ENCODE data around the gene PPP4R1. TPM values are rescaled to one million over a fixed set of nuclear protein-coding genes. Genes with fewer than 3 reads are reported as not detected.
A peak's percentile ranks its signal among the peaks of the same experiment; 100 is the strongest.

PPP4R1 gene, protein sequence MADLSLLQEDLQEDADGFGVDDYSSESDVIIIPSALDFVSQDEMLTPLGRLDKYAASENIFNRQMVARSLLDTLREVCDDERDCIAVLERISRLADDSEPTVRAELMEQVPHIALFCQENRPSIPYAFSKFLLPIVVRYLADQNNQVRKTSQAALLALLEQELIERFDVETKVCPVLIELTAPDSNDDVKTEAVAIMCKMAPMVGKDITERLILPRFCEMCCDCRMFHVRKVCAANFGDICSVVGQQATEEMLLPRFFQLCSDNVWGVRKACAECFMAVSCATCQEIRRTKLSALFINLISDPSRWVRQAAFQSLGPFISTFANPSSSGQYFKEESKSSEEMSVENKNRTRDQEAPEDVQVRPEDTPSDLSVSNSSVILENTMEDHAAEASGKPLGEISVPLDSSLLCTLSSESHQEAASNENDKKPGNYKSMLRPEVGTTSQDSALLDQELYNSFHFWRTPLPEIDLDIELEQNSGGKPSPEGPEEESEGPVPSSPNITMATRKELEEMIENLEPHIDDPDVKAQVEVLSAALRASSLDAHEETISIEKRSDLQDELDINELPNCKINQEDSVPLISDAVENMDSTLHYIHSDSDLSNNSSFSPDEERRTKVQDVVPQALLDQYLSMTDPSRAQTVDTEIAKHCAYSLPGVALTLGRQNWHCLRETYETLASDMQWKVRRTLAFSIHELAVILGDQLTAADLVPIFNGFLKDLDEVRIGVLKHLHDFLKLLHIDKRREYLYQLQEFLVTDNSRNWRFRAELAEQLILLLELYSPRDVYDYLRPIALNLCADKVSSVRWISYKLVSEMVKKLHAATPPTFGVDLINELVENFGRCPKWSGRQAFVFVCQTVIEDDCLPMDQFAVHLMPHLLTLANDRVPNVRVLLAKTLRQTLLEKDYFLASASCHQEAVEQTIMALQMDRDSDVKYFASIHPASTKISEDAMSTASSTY
- total RNA-seq, result 112 to 116 TPM (median 115 TPM) in 3 replicates

- Mint-ChIP-seq H3K4me3 (peak within 1 kb of the TSS; percentile 93), H3K9me3 (no peaks in the 10 kb centered on the region), H3K36me3 (peaks cover 9% of the 10 kb centered on the region), H3K4me1 (peaks cover 31% of the 10 kb centered on the region), H3K27ac (peak within 1 kb of the TSS; percentile 98), H3K27me3 (ENCODE audit: low read depth) (no peaks in the 10 kb centered on the region)
- peak; percentile 65 to 78 for DNase-seq (ENCODE audit: low spot score in 2 of 2, unreplicated experiment in 2 of 2)
- TF ChIP-seq, protein P1, sequence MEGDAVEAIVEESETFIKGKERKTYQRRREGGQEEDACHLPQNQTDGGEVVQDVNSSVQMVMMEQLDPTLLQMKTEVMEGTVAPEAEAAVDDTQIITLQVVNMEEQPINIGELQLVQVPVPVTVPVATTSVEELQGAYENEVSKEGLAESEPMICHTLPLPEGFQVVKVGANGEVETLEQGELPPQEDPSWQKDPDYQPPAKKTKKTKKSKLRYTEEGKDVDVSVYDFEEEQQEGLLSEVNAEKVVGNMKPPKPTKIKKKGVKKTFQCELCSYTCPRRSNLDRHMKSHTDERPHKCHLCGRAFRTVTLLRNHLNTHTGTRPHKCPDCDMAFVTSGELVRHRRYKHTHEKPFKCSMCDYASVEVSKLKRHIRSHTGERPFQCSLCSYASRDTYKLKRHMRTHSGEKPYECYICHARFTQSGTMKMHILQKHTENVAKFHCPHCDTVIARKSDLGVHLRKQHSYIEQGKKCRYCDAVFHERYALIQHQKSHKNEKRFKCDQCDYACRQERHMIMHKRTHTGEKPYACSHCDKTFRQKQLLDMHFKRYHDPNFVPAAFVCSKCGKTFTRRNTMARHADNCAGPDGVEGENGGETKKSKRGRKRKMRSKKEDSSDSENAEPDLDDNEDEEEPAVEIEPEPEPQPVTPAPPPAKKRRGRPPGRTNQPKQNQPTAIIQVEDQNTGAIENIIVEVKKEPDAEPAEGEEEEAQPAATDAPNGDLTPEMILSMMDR (IDR thresholded peaks at IDR 0.05; ENCODE audit: unreplicated experiment), result no peak
Measured at GRCh38 chr18:9614401-9615279, at the start of gene PPP4R1. Gene PPP4R1, minus strand, starts transcription at chr18:9614559. Its CDS starts 75 bp downstream, at chr18:9614484.

DNA sequence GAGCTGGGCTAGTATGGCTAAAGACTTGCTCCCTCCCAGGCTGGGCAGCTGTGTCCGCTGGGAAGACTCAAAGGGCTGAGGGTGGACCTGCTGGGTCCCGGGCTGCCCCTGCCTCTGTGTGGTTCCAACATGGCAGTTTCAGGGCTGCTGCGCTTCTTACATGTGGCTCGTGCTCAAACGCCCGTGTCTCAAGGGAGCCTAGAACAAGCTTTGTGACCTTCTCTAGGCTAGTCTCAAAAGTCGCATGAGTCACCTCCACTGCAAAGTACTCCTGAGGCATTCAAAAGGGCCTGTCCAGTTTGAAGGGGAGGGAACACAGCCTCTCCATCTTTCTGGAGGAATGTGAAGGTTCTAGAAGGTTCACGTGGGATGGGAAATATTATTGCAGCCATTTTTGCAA is 49.0 kb upstream of the PPP4R1 start:
- Mint-ChIP-seq H3K27ac (no peak overlapping the region), H3K27me3 (ENCODE audit: low read depth) (no peaks in the 10 kb centered on the region), H3K4me3 (no peak overlapping the region), H3K9me3 (peaks cover 7% of the 10 kb centered on the region), H3K4me1 (no peaks in the 10 kb centered on the region), H3K36me3 (no peaks in the 10 kb centered on the region)
- DNase-seq (ENCODE audit: low spot score in 2 of 2, unreplicated experiment in 2 of 2), result no peak
- TF ChIP-seq, protein P1 (IDR thresholded peaks at IDR 0.05; ENCODE audit: unreplicated experiment), result no peak

- Mint-ChIP-seq H3K9me3 (peaks cover 7% of the 10 kb centered on the region), H3K27ac (no peak overlapping the region), H3K4me1 (no peaks in the 10 kb centered on the region), H3K36me3 (no peaks in the 10 kb centered on the region), H3K27me3 (ENCODE audit: low read depth) (no peaks in the 10 kb centered on the region), H3K4me3 (no peak overlapping the region)
- TF ChIP-seq, protein P1 (IDR thresholded peaks at IDR 0.05; ENCODE audit: unreplicated experiment), result no peak
- no peak for DNase-seq (ENCODE audit: low spot score in 2 of 2, unreplicated experiment in 2 of 2)
Measured at GRCh38 chr18:9661564-9661963, 47.2 kb upstream of the PPP4R1 start.

DNA sequence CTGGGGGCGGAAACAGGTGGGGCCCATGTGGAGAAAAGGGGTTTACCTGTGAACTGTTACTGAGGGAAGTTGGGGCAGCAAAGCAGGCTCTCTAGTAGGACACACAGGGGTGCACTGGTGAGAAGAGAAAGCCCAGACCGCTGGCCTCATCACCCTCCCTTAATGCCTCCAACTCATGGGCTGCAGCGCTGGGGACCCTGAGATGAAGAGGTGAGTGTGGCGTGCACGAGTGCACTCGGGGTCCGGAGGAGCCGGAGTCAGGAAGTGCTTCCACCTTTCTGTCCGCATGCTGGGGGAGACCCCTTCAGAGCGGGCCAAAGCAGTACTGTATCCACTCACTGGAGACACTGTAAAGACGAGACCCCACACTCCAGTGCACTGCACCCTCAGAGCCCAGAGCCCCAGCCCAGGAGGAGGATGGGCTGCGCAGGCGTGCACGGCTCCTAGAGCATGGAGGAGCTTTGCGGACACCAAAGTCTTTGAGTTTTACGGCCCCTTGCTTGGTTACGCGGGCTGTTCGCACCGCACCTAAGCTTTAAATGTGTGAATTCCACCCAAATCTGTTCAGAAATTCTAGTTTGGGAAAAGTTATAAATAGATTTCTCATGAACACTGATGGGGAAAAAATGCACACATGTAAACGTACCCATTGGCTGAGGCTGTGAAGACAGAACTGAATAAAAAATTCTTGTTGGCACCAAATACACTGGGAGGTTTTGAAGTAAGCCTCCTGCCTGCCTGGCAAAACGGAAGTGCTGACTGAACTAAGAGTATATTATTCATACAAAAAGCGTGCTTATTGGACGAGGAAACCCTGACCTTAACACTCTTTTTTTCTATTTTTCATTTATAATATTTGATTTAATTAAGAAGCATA is 45.4 kb upstream of the PPP4R1 start:
- H3K4me3 Mint-ChIP-seq, result no peak overlapping the region
- no peaks in the 10 kb centered on the region for H3K27me3 Mint-ChIP-seq (ENCODE audit: low read depth)
- H3K27ac Mint-ChIP-seq, result no peak overlapping the region
- peaks cover 4% of the 10 kb centered on the region for H3K9me3 Mint-ChIP-seq
- H3K4me1 Mint-ChIP-seq, result no peaks in the 10 kb centered on the region
- DNase-seq (ENCODE audit: low spot score in 2 of 2, unreplicated experiment in 2 of 2), result no peak
- H3K36me3 Mint-ChIP-seq, result no peaks in the 10 kb centered on the region
- TF ChIP-seq, protein P1 (IDR thresholded peaks at IDR 0.05; ENCODE audit: unreplicated experiment), result no peak

All from mesothelial cell of epicardium (in vitro differentiated cells).